Stimulated activated CD8-positive, alpha-beta memory T cell treated with anti-CD3 and anti-CD28 coated beads, Interleukin-4, amount 100 ng/mL, for 1 hour (primary cell): ENCODE data around the gene HS2ST1.

ENCODE experiments used
- DNase-seq, 2 donors: peaks; one replicate each; pipeline ENCODE4 v3.0.0-alpha.2; 2020; ENCODE audit warnings: low read depth in 2 of 2, low spot score in 1 of 2

Gene HS2ST1

DNA sequence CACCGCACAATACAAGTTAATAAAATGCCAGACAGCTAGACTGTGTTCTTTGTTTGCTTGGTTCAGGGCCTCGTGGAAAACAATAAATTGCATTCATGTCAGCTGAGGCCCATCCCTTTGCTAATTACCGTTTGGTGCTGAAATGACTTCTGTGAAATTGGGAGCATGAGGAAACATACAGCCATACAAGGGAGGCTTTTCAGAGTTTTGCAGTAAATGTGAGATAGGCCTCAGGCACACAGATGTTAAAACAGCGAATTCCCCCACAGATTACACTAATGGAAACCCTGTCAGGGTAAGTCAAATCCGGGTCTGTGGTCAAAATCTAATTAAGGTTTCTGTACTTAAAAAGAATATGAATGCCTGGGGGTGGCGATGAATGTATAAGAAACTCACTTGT, 240.7 kb downstream of the HS2ST1 start:
- DNase-seq: no peak

DNA sequence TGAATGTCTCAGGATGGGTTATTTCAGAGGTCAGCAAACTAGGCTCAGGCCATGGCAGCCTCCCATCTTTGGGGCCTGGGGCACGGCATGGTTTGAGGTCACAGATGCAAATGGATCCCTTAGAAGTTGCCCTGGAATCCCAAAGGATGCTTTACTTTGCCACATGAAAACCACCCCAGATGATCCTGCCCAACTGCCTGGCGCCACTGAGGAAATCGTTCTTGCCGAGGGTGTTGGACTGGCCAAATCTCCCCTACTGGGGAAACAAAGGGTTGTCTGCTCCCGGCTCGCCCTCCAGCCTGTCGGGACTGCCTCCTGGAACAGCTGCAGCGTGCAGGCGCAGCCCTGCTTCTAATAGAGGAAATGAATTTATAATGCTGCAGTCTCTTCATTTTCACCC, 241.2 kb downstream of the HS2ST1 start:
- DNase-seq: no peak

DNA sequence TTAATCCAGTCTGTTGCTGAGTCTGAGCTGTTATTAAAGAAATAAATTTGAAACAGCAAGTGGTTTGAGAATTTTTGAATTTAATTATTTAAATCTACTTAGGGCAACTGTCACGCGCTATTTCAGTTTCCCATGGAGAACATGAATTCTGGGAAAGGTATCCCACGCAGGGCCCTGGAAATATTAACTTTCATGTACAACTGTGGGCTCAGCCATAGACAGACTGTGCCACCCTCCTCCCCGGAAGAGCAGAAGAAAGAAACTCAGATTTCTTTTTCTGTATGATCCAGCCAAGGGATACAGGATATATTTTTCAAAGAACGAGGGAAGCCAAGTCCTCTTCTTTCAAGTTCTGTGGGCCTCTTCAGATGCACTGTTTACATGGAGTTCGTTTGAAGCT, 241.7 kb downstream of the HS2ST1 start:
- no peak for DNase-seq

DNA sequence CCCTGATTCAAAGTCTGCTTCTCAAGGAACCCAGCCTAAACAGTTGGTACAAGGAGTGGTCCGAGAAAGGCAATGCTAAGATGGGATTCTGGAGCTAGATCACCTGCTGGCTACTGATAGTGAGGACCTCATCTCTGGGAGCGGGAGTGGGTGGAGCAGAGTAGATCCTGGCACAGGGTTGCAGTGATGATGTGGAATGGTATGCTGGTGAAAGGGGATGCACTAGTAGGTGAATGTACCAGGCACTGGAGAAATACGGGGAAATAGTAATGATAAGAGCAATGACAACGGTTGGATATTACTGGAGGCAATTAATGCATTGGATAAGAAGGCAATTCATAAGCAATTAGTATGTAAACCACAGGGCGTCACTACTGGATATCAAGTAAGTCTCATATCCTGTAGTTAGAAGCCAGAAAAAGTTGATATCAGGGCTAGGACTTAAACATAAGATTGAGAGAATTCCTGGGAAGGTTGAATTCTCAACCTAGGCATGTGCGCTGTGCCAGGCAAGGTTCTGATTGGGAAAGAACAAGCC, 245.0 kb downstream of the HS2ST1 start:
- DNase-seq: no peak
